ENCODE measurements around the gene BIRC5.
"Not testable (repeated sequence)": the region's sequence is repeated elsewhere in the genome, so short reads cannot be mapped to it uniquely, and the experiment has no call there.

Gene BIRC5

DNA sequence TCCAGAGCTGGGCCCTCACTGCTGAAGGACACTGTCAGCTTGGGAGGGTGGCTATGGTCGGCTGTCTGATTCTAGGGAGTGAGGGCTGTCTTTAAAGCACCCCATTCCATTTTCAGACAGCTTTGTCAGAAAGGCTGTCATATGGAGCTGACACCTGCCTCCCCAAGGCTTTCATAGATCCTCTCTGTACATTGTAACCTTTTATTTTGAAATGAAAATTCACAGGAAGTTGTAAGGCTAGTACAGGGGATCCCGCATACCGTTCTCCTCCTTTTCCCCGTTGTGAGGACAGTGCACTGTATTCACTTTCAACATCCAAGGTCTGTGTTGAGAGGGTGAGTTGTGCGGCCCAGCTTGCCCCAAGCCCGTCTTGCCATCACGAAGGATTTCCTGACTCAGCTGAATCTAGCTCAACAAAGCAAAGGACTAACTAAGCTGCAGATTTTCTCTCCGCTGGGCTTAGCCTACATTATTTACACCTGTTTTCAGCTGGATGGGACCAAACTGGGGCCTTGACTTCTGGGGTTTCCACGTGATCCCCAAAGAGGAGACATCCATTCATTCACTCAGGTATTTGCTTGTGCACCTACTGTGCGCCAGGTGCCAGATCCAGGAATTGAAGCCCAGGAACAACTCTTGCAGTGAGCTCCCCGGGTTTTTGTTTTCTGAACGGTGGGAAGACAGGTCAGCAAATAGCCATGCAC is 12.2 kb downstream of the BIRC5 start:
- no peak for DNase-seq

DNA sequence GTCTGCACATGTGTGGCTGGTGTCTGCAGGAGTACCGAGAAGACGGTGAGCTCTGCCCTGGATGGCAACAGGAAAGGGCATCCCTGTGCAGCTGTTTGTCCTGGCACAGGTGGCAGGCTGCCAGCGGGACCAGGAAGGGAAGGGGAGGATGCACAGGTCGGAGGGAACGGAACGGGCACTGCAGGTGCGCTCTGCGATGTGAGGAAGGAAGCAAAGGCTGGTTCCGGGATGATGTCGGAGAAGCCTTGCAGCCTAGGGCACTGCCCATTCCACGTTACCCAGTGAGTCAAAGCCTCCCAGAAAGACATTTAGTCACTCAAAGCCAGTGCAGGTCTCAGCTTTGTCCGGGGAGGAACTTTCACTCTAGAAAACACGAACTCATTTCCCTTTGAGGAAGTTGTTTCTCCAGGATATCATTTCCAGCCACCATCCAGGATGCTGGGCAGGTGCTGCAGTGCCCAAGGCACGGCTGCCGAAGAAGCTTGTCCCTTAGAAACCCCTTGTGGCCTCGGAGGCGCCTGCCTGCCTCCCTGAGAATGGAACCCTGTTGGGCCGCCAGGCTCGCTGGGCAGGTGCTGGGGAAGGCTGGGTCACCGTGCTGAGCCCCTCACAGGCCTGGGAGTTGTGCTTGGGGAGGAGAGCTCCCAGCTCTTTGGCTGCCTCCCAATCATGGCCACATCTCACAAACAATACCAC is 12.9 kb downstream of the BIRC5 start:
- DNase-seq, result no peak

DNA sequence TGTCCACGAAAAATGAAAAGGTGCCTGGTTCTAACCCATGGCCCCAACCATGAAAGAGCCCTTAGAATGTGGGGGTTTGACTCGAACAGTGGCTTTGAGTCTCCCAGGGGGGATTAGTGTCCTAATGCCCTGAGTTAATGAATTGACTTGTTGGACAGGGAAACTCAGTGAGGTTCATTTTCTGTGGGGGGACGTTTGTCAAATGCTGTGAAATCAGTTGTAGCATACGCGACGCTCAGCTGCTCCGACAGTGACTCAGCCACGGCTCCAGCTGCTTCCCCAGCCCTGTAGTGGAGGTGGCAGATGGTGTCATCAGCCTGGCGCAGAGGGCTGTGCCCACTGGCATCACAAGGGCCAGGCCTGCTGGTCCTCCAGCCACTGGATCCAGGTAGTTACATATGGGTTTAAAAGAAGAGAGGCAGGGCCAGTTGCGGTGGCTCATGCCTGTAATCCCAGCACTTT is 13.4 kb downstream of the BIRC5 start:
- no peak for DNase-seq

DNA sequence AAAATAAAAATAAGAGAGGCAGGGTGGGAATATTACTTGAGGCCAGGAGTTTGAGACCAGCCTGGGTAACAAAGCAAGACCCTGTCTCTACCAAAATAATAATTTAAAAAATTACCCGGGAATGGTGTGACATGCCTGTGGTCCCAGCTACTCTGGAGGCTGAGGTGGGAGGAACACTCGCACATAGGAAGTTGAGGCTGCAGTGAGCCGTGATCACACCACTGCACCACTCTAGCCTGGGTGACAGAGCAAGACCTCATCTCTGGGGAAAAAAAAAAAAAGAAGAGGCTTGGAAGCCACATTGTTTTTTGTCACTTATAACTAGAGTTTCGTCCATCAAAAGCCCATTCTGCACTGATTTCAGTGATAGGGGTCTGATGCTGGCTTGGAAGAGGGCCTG is 14.1 kb downstream of the BIRC5 start:
- DNase-seq, result no peak

DNA sequence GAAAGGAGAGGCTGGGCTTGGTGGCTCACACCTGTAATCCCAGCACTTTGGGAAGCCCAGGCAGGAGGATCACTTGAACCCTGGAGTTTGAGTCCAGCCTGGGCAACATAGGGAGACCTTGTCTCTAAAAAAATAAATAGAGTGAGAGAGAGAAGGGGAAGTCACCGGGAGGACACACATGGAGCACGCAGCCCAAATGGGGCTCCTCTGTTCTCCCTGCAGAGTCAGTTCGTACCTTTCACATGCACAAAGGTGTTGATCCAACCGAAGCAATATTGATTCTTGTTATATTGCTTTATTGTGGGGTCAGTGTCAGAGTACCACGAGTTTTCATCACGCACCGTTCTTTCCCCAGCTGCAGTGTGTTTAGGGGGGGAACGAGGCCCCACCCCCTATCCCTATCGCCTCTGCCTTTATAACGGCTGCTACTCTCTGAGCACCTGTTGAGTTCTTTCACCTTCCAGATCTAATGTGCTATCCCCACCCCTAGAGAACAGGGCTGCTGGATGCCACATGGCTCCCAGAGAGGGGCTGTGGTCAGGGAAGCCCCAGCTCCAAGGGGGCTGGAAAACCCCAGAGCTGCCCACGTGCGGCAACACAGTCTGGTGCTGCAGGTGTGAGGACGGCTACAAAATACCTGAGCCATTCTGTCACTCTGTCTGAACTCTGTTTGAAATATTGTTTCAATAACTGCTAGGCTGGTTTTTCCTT is 16.4 kb downstream of the BIRC5 start:
- DNase-seq, result no peak

DNA sequence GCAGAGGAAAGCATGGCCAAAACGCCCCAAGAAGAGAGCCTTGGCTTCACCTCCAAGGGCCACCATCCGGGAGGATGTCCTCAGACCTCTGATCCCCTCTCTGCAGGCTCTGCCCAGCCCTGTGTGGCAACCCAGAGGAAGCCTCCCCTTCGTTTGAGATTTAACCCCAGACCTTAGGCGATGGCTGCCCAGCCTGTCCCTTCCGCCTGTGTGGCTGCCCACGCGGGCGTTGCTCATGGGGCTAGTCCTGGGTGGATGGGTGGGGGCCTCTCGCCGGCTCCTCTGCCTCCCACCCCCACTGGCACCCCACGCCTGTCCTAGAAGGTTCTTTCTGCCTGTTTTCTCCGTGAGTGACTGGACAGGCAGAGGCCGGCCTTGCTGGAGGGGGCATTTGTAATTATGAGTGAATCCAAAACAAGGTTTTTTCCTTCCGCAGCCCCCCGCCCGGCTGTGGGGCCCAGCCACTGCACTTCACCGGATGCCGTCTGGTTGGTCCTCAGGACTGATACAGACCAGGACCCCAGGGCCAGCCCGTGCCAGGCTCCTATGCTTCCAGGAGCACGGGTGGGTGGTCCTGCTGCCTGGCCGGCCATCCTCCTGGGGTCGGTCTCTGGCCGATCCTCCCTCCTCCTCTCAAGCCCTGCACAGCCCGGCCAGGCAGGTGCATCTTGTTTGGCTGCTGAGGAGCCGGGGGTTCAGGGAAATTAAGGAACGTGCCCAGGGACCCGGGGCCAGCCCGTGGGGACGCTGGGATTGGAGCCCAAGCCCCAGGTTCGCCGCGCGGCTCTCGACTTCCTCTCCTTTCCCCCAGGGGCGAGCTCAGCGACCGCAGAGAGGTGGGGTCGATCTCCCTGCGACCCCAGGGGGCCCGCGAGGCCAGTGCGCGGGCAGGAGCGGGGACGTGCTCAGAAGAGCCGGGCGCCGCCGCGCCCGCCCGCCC is 17.2 kb downstream of the BIRC5 start, which contains the start of gene TMEM235:
TSS of gene TMEM235 (plus strand) at position 636 of the 940 bp plus-strand sequence. CDS start 393 bp downstream, outside the sequence.
- DNase-seq, result no peak

DNA sequence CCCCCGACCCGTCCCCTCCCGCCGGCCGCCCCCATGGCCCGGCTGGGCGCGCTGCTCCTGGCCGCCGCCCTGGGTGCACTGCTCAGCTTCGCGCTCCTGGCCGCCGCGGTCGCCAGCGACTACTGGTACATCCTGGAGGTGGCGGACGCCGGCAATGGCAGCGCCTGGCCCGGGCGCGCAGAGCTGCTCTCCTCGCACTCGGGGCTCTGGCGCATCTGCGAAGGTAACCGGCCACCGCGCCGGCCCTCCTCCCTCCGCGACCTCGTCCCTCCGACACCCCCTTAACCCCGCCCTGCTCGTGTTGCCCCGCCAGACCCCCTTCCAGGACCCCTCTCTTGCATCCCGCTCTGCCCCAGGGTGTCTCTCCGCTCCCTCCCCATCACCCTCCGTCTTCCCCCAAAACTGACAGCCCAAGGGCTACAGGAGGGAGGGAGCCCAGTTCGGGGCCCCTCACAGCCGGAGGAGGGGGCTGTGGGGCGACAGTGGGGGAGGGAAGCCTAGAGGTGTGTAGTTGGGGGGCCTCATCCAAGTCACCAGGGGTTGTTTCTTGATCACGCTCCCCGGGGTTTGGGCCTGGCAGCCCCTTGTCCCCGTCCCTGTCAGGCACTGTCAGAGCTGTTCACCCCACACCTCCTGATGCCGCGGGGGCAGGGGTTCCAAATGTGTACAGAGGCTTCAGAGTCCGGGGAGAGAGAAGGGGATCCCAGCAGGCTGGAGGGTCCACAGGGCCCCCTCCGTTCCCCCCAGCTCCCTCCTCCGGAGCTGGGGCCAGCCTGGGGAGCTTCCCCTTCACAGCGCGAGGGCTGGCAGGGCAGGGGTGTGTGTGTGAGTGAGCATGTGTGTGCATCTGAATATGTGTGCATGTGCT is 18.2 kb downstream of the BIRC5 start:
- no peak for DNase-seq

DNA sequence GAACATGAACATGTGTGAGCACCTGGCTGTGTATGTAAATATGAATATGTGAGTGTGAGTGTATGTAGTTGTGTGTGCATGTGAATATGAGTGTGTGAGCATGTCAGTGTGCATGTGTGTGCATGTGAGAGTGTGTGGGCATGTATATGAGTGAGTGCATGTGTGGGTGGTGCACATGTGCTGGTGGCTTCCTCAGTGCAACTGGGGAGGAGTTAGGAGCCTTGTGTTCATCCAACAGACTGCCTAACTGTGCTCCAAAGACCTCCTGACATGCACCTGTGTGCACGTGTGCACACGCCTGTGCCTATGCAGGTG is 18.8 kb downstream of the BIRC5 start:
- no peak for DNase-seq

DNA sequence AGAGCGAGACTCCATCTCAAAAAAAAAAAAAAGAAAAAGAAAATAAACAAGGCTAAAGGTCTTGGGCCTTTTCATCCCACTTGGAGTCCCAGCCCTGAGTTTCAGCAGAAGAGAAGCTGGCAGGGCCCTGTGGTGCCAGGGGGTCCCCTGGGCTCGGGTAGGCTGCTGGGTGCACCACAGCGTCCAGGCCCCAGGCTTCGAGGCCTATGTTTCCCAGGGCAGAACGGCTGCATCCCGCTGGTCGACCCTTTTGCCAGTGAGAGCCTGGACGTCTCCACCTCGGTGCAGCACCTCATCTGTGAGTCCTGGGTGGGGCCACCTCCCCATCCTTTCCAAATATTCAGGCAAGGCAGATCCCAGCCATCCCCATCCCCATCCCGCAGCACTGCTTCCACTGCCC is 19.6 kb downstream of the BIRC5 start:
- DNase-seq, result no peak

DNA sequence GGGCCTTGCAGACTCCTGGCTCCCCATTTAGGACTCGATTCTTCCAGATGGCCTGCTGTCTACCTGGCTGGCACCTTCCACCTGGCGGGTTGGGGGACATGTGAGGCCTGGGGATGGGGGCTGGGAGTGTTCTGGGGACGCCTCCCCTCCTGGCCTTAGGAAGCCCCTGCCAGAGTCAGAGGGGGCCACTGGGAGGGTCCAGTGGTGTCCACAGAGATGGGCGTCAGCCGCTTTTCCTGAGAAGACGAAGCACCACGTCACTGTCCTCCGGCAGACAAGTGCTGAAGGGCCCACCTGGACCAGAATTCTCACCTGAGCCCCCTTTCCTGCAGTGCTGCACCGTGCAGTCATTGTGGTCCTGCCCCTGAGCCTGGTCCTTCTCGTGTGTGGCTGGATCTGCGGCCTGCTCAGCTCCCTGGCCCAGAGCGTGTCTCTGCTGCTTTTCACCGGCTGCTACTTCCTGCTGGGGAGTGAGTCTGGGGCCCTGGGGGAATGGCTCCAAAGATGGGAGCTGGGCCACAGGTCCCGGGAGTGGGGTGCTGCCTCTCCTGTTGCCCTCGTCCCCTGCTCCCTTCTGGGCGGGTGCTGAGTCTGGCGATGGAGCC is 20.3 kb downstream of the BIRC5 start:
- DNase-seq, result no peak

DNA sequence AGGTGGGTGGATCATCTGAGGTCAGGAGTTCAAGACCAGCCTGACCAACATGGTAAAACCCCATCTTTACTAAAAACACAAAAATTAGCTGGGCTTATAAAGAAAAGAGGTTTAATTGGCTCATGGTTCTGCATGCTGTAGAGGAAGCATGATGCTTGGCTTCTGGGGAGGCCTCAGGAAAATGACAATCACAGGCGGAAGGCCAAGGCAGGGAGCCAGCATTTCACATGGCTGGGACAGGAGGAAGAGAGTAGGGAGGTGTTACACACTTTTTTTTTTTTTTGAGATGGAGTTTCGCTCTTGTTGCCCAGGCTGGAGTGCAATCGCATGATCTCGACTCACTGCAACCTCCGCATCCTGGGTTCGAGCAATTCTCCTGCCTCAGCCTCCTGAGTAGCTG is 21.0 kb downstream of the BIRC5 start:
- DNase-seq, result not testable (repeated sequence)

DNA sequence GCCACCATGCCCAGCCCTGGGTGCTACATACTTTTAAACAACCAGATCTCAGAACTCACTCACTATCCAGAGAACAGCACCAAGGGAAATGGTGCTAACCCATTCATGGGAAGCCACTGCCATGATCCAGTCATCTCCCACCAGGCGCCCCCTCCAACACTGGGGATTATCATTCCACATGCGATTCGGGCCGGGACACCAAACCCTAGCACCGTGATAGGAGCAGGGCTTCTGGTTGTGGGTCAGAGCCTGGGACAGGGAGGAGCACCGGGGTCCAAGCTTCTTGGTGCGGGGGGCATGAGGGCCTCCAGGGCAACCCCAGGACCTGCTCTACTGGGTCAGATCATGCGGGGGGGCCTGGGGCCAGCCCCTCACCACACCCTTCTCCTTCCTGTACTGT is 21.8 kb downstream of the BIRC5 start:
- no peak for DNase-seq

DNA sequence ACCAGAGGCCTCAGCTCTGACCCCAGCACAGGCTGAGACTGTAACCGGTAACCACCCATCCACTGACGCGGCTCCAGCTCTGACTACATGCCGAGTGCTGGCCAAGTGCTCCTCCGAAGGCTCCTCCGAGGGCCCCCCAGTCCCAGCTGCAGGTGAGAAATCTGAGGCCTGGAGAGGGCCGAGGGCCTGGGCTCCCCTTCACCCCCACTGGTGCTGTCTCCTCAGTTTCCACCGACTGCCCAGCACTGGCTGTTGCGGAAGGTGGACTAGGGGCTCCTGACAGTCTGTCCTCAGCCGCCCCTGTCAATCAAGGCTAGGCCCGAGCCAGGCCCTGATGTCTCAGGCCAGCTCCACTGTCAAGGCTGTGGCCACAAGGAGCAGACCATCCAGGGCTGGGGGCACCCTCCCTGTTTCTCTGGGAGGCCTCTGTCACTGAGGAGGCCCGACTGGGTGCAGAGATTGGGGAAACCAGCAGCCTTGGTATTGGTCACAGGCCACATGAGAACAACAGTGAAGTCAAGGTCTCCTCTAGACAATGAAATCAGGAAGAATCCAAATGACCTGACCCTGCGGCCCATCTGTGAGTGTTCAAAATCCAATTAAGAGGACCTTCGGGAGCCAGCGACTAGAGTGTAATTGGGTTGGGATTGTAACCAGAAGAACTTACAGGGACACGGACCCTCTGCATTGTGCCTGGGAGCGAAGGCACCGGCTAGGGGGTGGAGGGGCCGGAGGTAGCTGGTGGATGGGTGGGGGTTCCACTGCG is 22.5 kb downstream of the BIRC5 start:
- DNase-seq, result no peak

DNA sequence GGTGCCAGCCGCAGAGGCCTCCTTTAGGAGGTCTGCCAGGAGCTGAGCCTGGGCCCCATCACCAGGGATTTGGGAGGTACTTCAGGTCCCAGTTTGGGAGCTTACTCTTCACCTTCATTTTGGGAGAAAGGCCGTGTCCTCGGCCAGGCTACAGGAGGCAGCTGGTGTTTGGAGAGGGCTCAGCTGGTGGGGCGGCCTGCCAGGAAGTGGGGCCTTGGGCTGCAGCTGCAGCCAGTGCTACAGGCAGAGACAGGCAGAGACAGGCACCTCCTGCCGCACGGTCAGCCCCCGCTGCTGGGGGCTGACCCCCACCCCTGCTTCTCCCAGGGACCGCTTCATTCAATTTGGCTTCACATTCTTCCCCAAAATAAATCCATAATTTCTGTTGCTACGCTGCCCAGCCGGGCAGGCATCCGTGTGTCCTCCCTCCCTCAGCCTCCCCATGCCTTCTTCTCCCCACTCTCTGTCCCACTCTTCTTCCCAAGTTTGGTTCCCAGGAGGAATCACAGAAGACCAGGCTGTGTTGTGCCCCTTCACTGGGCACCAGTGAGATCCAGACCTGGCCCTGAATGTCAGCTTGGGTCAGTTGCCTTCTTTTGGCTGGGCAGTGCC is 23.5 kb downstream of the BIRC5 start:
- DNase-seq, result no peak

DNA sequence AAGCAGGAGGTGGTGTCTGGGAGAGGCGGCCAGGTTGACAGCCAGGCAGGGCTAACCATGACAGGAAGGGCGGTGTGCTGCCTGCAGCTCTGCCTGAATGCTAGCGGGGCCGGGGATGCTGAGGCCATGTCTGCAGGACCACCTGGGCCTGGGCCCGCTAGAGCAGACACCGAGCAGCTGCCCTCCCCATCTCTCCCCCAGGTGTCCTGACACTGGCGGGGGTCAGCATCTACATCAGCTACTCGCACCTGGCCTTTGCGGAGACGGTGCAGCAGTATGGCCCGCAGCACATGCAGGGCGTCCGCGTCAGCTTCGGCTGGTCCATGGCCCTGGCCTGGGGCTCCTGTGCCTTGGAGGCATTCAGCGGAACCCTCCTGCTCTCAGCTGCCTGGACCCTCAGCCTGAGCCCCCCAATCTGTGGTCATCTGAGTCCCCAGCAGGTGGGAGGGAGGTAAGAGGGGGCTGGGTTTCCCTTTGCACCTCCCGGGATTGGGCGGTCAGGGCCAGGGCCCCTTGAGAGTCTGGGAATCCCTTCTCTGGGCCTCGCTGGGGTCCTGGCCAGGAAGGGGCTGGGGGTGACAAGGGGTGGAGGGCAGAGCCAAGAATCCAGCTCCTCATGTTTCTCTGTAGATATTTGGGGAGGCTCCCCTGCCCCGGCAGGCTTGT is 24.9 kb downstream of the BIRC5 start:
- no peak for DNase-seq

DNA sequence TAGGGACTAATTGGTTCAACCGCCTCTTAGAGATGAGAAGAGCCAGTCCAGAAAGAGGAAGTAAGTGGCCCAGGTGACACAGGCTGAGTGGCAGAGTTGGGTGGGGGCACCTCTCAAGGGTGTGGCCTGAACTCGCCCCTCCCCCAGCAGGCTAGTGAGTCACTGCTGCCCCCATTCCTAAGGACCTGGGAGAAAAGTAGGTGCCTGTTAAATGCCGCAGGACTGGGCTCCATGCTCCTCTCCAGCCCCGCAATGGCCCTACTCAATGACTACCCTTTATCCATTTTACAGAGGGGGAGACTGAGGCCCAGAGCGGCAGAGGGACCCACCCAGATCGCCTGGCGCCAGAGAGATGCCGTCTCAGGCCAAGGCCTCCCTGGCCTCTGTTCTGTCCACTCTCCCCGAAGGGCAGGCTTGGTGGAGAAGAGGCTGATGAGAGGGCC is 25.5 kb downstream of the BIRC5 start:
- no peak for DNase-seq

DNA sequence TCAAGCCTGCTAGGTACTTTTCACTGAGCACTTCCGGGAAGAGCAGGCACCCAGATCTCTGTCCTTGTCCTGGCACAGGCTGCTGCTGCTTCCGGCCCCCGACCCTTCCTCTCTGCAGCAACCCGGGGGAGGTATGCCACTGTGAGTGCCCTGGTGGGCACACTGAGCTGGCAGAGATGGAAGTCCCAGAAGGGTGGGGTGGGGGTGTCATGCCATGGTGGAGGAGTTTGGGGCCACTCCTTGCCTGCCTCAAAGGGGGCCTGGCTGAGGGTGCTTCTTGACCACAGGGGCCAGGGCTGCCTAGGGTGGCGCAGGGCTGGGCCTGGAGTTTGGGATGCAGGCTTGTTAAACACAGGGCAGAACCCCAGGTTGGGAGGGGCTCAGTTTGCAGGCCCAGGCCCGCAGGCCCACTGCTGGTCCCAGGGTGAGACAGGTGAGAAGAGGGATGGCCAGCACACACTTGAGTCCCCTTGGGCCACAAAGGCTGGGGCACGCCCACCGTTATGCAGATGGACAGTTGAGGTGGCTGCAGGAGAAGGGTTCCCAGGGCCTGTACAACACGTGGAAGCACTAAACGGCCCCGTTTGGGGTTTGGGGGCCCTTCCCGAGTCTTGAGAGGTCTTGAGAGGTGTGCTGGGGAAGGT is 26.1 kb downstream of the BIRC5 start:
- DNase-seq, result no peak

DNA sequence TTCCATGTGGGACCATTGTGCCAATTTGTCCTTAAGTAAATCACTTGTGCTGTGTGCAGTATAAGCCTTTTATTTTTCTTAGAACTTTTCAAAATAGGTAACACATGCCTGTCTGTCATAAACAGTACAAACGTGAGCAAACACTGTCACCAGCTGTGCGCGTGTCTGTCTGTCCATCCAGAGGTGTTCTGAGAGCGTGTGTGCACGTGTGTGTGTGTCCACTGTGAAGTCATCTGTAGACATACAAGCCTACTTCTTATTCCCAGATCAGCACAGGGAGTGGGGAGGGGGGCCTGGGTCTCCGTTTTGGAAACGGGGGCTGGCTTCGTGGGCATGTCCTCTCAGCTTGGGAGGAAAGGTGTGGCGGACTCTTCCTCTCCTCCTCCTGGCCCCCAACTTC is 26.8 kb downstream of the BIRC5 start:
- no peak for DNase-seq

Measured in NCI-H187 treated with DMSO at 0.1 percent for 48 hours (cell line).